ENCODE measurements around the gene JAM3. TPM values are rescaled to one million over a fixed set of nuclear protein-coding genes. Genes with fewer than 3 reads are reported as not detected.

JAM3 gene
- total RNA-seq, 1 experiment from 2014 or later, result 9.0 TPM

GRCh38 chr11:134119094-134119493 lies 50.2 kb downstream of the JAM3 start:
- no peak for DNase-seq (ENCODE audit: low spot score)

GRCh38 chr11:134120143-134120850 lies 51.4 kb downstream of the JAM3 start:
- intact Hi-C loops (cut with micrococcal nuclease; ENCODE audit: unreplicated experiment), result no loop called here
- ChIA-PET CTCF (no interaction called here), POLR2A (ENCODE audit: low non-redundant PET) (no interaction called here)
- no peaks in the 10 kb centered on the region for H3K9me3 ChIP-seq (ENCODE audit: low read depth, low read length, poor library complexity, severe bottlenecking)
- DNase-seq (ENCODE audit: low spot score), result no peak
- BruUV-seq (replicated peaks), result no TSS peak
- no peaks in the 10 kb centered on the region for H3K4me1 ChIP-seq (ENCODE audit: insufficient read depth, low read length, poor library complexity, severe bottlenecking)
- H3K36me3 ChIP-seq (ENCODE audit: insufficient read depth, low read length, poor library complexity, severe bottlenecking), result no peaks in the 10 kb centered on the region
- no peak overlapping the region for H3K27ac ChIP-seq (ENCODE audit: low read depth, low read length, poor library complexity, severe bottlenecking)
- no peak overlapping the region for H3K4me3 ChIP-seq (ENCODE audit: low read depth, low read length, poor library complexity, severe bottlenecking)
- H3K27me3 ChIP-seq (replicated peaks; ENCODE audit: insufficient read depth, low read depth, low read length, poor library complexity), result peaks cover 26% of the 10 kb centered on the region
- TF ChIP-seq, protein P1, sequence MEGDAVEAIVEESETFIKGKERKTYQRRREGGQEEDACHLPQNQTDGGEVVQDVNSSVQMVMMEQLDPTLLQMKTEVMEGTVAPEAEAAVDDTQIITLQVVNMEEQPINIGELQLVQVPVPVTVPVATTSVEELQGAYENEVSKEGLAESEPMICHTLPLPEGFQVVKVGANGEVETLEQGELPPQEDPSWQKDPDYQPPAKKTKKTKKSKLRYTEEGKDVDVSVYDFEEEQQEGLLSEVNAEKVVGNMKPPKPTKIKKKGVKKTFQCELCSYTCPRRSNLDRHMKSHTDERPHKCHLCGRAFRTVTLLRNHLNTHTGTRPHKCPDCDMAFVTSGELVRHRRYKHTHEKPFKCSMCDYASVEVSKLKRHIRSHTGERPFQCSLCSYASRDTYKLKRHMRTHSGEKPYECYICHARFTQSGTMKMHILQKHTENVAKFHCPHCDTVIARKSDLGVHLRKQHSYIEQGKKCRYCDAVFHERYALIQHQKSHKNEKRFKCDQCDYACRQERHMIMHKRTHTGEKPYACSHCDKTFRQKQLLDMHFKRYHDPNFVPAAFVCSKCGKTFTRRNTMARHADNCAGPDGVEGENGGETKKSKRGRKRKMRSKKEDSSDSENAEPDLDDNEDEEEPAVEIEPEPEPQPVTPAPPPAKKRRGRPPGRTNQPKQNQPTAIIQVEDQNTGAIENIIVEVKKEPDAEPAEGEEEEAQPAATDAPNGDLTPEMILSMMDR (conservative IDR thresholded peaks at IDR 0.05; ENCODE audit: low read depth, low read length), result no peak
- TF ChIP-seq EZH2 (IDR thresholded peaks at IDR 0.05; ENCODE audit: borderline replicate concordance, low read depth, low read length, poor library complexity, severe bottlenecking), result no peak

More at GRCh38 chr11:134119094-134119493, 50.2 kb downstream of the JAM3 start:
- H3K27me3 ChIP-seq (replicated peaks; ENCODE audit: insufficient read depth, low read depth, low read length, poor library complexity), result peaks cover 14% of the 10 kb centered on the region
- H3K4me3 ChIP-seq (ENCODE audit: low read depth, low read length, poor library complexity, severe bottlenecking), result no peak overlapping the region
- no peaks in the 10 kb centered on the region for H3K4me1 ChIP-seq (ENCODE audit: insufficient read depth, low read length, poor library complexity, severe bottlenecking)
- POLR2A ChIA-PET (ENCODE audit: low non-redundant PET), result no interaction called here
- intact Hi-C loops (cut with micrococcal nuclease; ENCODE audit: unreplicated experiment), result no loop called here
- no peak overlapping the region for H3K27ac ChIP-seq (ENCODE audit: low read depth, low read length, poor library complexity, severe bottlenecking)
- no peaks in the 10 kb centered on the region for H3K36me3 ChIP-seq (ENCODE audit: insufficient read depth, low read length, poor library complexity, severe bottlenecking)
- CTCF ChIA-PET, result no interaction called here
- no TSS peak for BruUV-seq (replicated peaks)
- TF ChIP-seq, protein P1 (conservative IDR thresholded peaks at IDR 0.05; ENCODE audit: low read depth, low read length), result no peak
- TF ChIP-seq EZH2 (IDR thresholded peaks at IDR 0.05; ENCODE audit: borderline replicate concordance, low read depth, low read length, poor library complexity, severe bottlenecking), result no peak
- H3K9me3 ChIP-seq (ENCODE audit: low read depth, low read length, poor library complexity, severe bottlenecking), result no peaks in the 10 kb centered on the region

- no peaks in the 10 kb centered on the region for H3K4me1 ChIP-seq (ENCODE audit: insufficient read depth, low read length, poor library complexity, severe bottlenecking)
- H3K27ac ChIP-seq (ENCODE audit: low read depth, low read length, poor library complexity, severe bottlenecking), result no peak overlapping the region
- intact Hi-C loops (cut with micrococcal nuclease; ENCODE audit: unreplicated experiment), result no loop called here
- TF ChIP-seq, protein P1 (conservative IDR thresholded peaks at IDR 0.05; ENCODE audit: low read depth, low read length), result no peak
- no peak for TF ChIP-seq EZH2 (IDR thresholded peaks at IDR 0.05; ENCODE audit: borderline replicate concordance, low read depth, low read length, poor library complexity, severe bottlenecking)
- no peak for DNase-seq (ENCODE audit: low spot score)
- H3K4me3 ChIP-seq (ENCODE audit: low read depth, low read length, poor library complexity, severe bottlenecking), result no peak overlapping the region
- no peaks in the 10 kb centered on the region for H3K9me3 ChIP-seq (ENCODE audit: low read depth, low read length, poor library complexity, severe bottlenecking)
- H3K27me3 ChIP-seq (replicated peaks; ENCODE audit: insufficient read depth, low read depth, low read length, poor library complexity), result peaks cover 33% of the 10 kb centered on the region
- CTCF ChIA-PET, result no interaction called here
- POLR2A ChIA-PET (ENCODE audit: low non-redundant PET), result no interaction called here
- no TSS peak for BruUV-seq (replicated peaks)
- no peaks in the 10 kb centered on the region for H3K36me3 ChIP-seq (ENCODE audit: insufficient read depth, low read length, poor library complexity, severe bottlenecking)
Observed at GRCh38 chr11:134120921-134121526, 52.2 kb downstream of the JAM3 start.

Measured in A673 (cell line).